GM12878 (cell line): Measurements from ENCODE around the gene CCDC106. TPM values are rescaled to one million over a fixed set of nuclear protein-coding genes. Genes with fewer than 3 reads are reported as not detected.

Experiments used
- ASH2L ChIP-seq: fragments of 300-600, 200-600 bp; sonication (generic); IDR thresholded peaks from 2 replicates; pipeline ENCODE4 v1.6.1; 2017; ENCODE audit warnings: low read depth, mild to moderate bottlenecking, borderline replicate concordance
- BCLAF1 ChIP-seq: fragments of 450-650 bp; IDR thresholded peaks from 2 replicates; pipeline ENCODE4 v1.6.1; 2017; ENCODE audit warnings: antibody characterized with exemption, mild to moderate bottlenecking, moderate library complexity
- CEBPZ ChIP-seq: fragments of 150-350 bp; IDR thresholded peaks from 2 replicates; pipeline ENCODE4 v1.6.1; 2016; ENCODE audit warnings: low read depth, low read length
- ELK1 ChIP-seq: IDR thresholded peaks from 2 replicates; pipeline ENCODE4 v1.6.1; 2012; ENCODE audit warnings: low read depth, low read length, improper control_type of control experiment
- PBX3 ChIP-seq: IDR thresholded peaks from 2 replicates; pipeline ENCODE4 v1.6.1; 2011; ENCODE audit warnings: mild to moderate bottlenecking, low read depth, low read length, moderate library complexity; ENCODE audit not compliant: insufficient replicate concordance
- PKNOX1 ChIP-seq: fragments of 450-650 bp; IDR thresholded peaks from 2 replicates; pipeline ENCODE4 v1.6.1; 2016; ENCODE audit warnings: mild to moderate bottlenecking
- RAD51 ChIP-seq: fragments of 450-650 bp; IDR thresholded peaks from 2 replicates; pipeline ENCODE4 v1.6.1; 2016; ENCODE audit warnings: moderate library complexity, mild to moderate bottlenecking, inconsistent platforms
- RELB ChIP-seq: fragments of 450-650 bp; IDR thresholded peaks from 2 replicates; pipeline ENCODE4 v1.6.1; 2017; ENCODE audit warnings: low read depth, mild to moderate bottlenecking, moderate library complexity
- SUPT20H ChIP-seq: IDR thresholded peaks from 2 replicates; pipeline ENCODE4 v1.6.1; 2011; ENCODE audit warnings: low read depth, mild to moderate bottlenecking, low read length, moderate library complexity, borderline replicate concordance; ENCODE audit not compliant: control insufficient read depth
- ZBTB40 ChIP-seq: fragments of 450-650 bp; IDR thresholded peaks from 2 replicates; pipeline ENCODE4 v1.6.1; 2016; ENCODE audit warnings: mild to moderate bottlenecking, moderate library complexity, borderline replicate concordance
- polyA plus RNA-seq, 11 experiments: library from polyadenylated mRNA; depleted of rRNA in 4 of 11; unstranded in 6 of 11; stranded (reverse) in 5 of 11; fragments of >200 nt; fragmentation: Nextera tagmentation in 4 of 11; fragmentation: Illumina TruSeq in 1 of 11; extraction: Ambion mirVana in 4 of 11; extraction: Trizol in 1 of 11; gene quantifications; 1 replicate in 1 of 11; 2 replicates in 10 of 11; pipeline versions ENCODE4 v1.2.1 to v1.2.3, GENCODE V29; 2011 to 2016; ENCODE audit warnings: inconsistent platforms in 2 of 11, missing spikeins in 2 of 11, low read depth in 1 of 11
- total RNA-seq, 4 experiments: library from RNA; depleted of rRNA in 3 of 4; stranded (reverse); fragments of >200 nt in 3 of 4; fragmentation: Illumina TruSeq in 1 of 4; extraction: Trizol in 1 of 4; gene quantifications; 2 replicates each; pipeline versions ENCODE4 v1.2.1 to v1.2.3, GENCODE V29; 2013 to 2021

CCDC106 gene
- total and polyA plus RNA-seq, 10 of the 15 experiments (the other 5 are each of a cell fraction or from before 2014, with no cell fraction given): 0.04 to 35.9 (median 19.8) TPM

GRCh38 chr19:55643003-55643886 lies 4.8 kb upstream of the CCDC106 start, which contains the start of gene ZNF581 (continued):
- TF ChIP-seq ZBTB40 (peak; percentile 96), RAD51 (no peak), PBX3 (peak; percentile 30), PKNOX1 (peak; percentile 78), RELB (peak; percentile 99), ELK1 (peak; percentile 72), ASH2L (peak; percentile 56; the same call in 1 of the 2 replicates), CEBPZ (no peak), BCLAF1 (no peak), SUPT20H (no peak)
